ENCODE measurements around the gene SKAP1.

GRCh38 chr17:48471817-48472410 is 41.9 kb upstream of the SKAP1 start:
- TF ChIP-seq CTCF (conservative IDR thresholded peaks at IDR 0.05; ENCODE audit: low read length) (no peak), EZH2phosphoT487 (IDR thresholded peaks at IDR 0.05; ENCODE audit: borderline replicate concordance, low read depth, low read length) (no peak)

All from OCI-LY7 (cell line).